H1 (cell line): ENCODE data around the gene ANKFY1.

Experiments
- CBX5 ChIP-seq: fragments of 300-800, 300-1000 bp; sonication (generic); IDR thresholded peaks from 2 replicates; pipeline ENCODE4 v1.7.1; 2016; ENCODE audit warnings: antibody characterized with exemption, low read length, low read depth
- TF ChIP-seq, protein P1 (sequence below), 3 experiments: IDR thresholded peaks; 1 replicate in 2 of 3; 2 replicates in 1 of 3; pipeline versions ENCODE4 v1.5.1 to v1.6.1; 2011; ENCODE audit warnings: low read length in 3 of 3, mild to moderate bottlenecking in 3 of 3, inconsistent platforms in 2 of 3, low read depth in 1 of 3, moderate library complexity in 1 of 3; ENCODE audit not compliant: insufficient read depth in 1 of 3; ENCODE audit errors: control extremely low read depth in 1 of 3

DNA sequence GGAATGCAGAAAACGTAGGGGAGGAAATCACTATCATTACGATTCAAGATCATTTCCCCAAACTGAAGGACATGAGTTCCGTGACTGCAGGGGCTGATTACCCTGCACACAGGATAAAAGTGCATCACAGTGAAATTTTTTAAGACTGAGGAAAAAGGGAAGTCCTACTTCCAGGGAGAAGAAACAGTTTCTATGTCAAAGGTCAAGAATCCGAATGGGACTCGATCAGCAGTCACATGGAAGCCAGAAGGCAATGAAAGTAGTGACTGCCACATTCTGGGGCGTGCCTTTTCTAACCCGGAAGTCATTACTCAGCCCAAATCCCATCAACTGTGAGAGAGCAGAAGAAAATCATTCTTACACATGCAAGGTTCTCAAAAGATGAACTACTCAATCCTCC lies 133.1 kb downstream of the ANKFY1 start:
- no peak for TF ChIP-seq CBX5
- TF ChIP-seq, protein P1, sequence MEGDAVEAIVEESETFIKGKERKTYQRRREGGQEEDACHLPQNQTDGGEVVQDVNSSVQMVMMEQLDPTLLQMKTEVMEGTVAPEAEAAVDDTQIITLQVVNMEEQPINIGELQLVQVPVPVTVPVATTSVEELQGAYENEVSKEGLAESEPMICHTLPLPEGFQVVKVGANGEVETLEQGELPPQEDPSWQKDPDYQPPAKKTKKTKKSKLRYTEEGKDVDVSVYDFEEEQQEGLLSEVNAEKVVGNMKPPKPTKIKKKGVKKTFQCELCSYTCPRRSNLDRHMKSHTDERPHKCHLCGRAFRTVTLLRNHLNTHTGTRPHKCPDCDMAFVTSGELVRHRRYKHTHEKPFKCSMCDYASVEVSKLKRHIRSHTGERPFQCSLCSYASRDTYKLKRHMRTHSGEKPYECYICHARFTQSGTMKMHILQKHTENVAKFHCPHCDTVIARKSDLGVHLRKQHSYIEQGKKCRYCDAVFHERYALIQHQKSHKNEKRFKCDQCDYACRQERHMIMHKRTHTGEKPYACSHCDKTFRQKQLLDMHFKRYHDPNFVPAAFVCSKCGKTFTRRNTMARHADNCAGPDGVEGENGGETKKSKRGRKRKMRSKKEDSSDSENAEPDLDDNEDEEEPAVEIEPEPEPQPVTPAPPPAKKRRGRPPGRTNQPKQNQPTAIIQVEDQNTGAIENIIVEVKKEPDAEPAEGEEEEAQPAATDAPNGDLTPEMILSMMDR (IDR thresholded peaks at IDR 0.05; ENCODE audit: control extremely low read depth in 1 of 3, insufficient read depth in 1 of 3, low read depth in 1 of 3, low read length in 3 of 3): no peak
